COLO668 (cell line): ENCODE measurements around the gene C1QTNF9.
"Not testable (repeated sequence)": the region's sequence is repeated elsewhere in the genome, so short reads cannot be mapped to it uniquely, and the experiment has no call there.

ENCODE experiments used
- DNase-seq: peaks from one replicate; lab custom pipeline; 2025; ENCODE audit not compliant: unreplicated experiment; lab: John Stamatoyannopoulos, UW

Gene C1QTNF9

GRCh38 chr13:24309300-24309699 lies at the start of gene C1QTNF9:
Gene C1QTNF9, plus strand, starts transcription at chr13:24309580. Its CDS starts 6,424 bp downstream, at chr13:24316004.
- not testable (repeated sequence) for DNase-seq

- no peak for DNase-seq
Observed at GRCh38 chr13:24261566-24261965, 47.8 kb upstream of the C1QTNF9 start.

GRCh38 chr13:24263632-24264031 lies 45.7 kb upstream of the C1QTNF9 start:
- no peak for DNase-seq

GRCh38 chr13:24264976-24265375 lies 44.4 kb upstream of the C1QTNF9 start:
- no peak for DNase-seq

- DNase-seq, result no peak
Observed at GRCh38 chr13:24265453-24265852, 43.9 kb upstream of the C1QTNF9 start.

- DNase-seq, result no peak
Observed at GRCh38 chr13:24267274-24267673, 42.1 kb upstream of the C1QTNF9 start.

GRCh38 chr13:24267801-24268200 lies 41.6 kb upstream of the C1QTNF9 start:
- DNase-seq, result no peak

- DNase-seq, result no peak
Observed at GRCh38 chr13:24269821-24270220, 39.6 kb upstream of the C1QTNF9 start.

GRCh38 chr13:24270639-24271141 lies 38.7 kb upstream of the C1QTNF9 start:
- DNase-seq, result no peak

- DNase-seq, result no peak
Observed at GRCh38 chr13:24271231-24271600, 38.2 kb upstream of the C1QTNF9 start.

GRCh38 chr13:24271601-24272451 lies 37.6 kb upstream of the C1QTNF9 start:
- no peak for DNase-seq

- no peak for DNase-seq
Observed at GRCh38 chr13:24272452-24273161, 36.8 kb upstream of the C1QTNF9 start.

GRCh38 chr13:24273926-24274325 lies 35.5 kb upstream of the C1QTNF9 start:
- DNase-seq, result no peak

- DNase-seq, result no peak
Observed at GRCh38 chr13:24274452-24275021, 34.8 kb upstream of the C1QTNF9 start.

- no peak for DNase-seq
Observed at GRCh38 chr13:24275041-24275440, 34.3 kb upstream of the C1QTNF9 start.

- DNase-seq, result no peak
Observed at GRCh38 chr13:24276306-24276705, 33.1 kb upstream of the C1QTNF9 start.

- DNase-seq, result no peak
Observed at GRCh38 chr13:24276861-24277260, 32.5 kb upstream of the C1QTNF9 start.

GRCh38 chr13:24277761-24278160 lies 31.6 kb upstream of the C1QTNF9 start:
- no peak for DNase-seq

- DNase-seq, result no peak
Observed at GRCh38 chr13:24279327-24280110, 29.9 kb upstream of the C1QTNF9 start.

- no peak for DNase-seq
Observed at GRCh38 chr13:24280720-24281119, 28.7 kb upstream of the C1QTNF9 start.
